BLaER1 treated with 17β-estradiol and CSF1 and Interleukin-3, amounts not matched to agents 10 nM and 100 nM (cell line): ENCODE measurements around the gene SMKR1.
"Not testable (repeated sequence)": the region's sequence is repeated elsewhere in the genome, so short reads cannot be mapped to it uniquely, and the experiment has no call there.

Experiments
- H3K27ac ChIP-seq, 11 experiments: shearing (Covaris generic); formaldehyde crosslinking; 2 replicates each; pipeline ENCODE4 v1.8.1; 2022
- H3K27me3 ChIP-seq, 11 experiments: shearing (Covaris generic); formaldehyde crosslinking; 2 replicates each; pipeline ENCODE4 v1.8.1; 2022
- H3K36me3 ChIP-seq, 11 experiments: shearing (Covaris generic); formaldehyde crosslinking; 2 replicates each; pipeline ENCODE4 v1.8.1; 2022
- H3K4me1 ChIP-seq, 10 experiments: shearing (Covaris generic); formaldehyde crosslinking; 2 replicates each; pipeline ENCODE4 v1.8.1; 2022
- H3K4me2 ChIP-seq, 11 experiments: shearing (Covaris generic); formaldehyde crosslinking; 2 replicates each; pipeline ENCODE4 v1.8.1; 2022
- H3K4me3 ChIP-seq, 10 experiments: shearing (Covaris generic); formaldehyde crosslinking; 2 replicates each; pipeline ENCODE4 v1.8.1; 2022
- H3K9ac ChIP-seq, 11 experiments: shearing (Covaris generic); formaldehyde crosslinking; 2 replicates each; pipeline ENCODE4 v1.8.1; 2022
- H3K9me3 ChIP-seq, 11 experiments: shearing (Covaris generic); formaldehyde crosslinking; replicated peaks in 1 of 11; 2 replicates each; pipeline ENCODE4 v1.8.1; 2022
- H4K20me1 ChIP-seq, 11 experiments: shearing (Covaris generic); formaldehyde crosslinking; 2 replicates each; pipeline ENCODE4 v1.8.1; 2022
- Cebpa-rat ChIP-seq, 11 experiments: shearing (Covaris generic); IDR thresholded peaks; 2 replicates each; pipeline ENCODE4 v1.8.1; 2022

The SMKR1 gene

DNA sequence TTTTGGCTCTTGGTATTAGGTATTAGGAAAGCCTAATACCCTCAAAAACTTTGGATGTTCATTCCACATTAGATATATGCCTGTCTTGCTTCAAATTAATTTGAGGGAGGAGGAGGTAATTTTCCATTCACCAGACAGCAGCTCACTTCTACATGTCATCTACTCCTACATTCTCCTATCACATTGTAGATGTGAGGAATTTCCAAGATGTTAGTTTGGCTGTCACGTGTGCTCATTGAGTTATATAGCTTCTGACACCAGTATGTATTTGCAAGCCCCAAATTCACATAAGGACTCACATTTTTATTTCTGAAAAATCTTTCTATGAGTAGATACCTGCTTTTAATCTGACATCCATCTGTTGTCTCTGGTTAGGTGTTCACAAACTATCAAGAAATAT, 22.5 kb upstream of the SMKR1 start:
- no peak overlapping the region for H3K27ac ChIP-seq
- no peak for TF ChIP-seq Cebpa-rat (IDR thresholded peaks at IDR 0.05)
- no peak overlapping the region for H3K4me2 ChIP-seq
- H3K9ac ChIP-seq, result no peak overlapping the region
- no peak overlapping the region for H3K4me3 ChIP-seq
- H3K4me1 ChIP-seq, result no peaks in the 10 kb centered on the region
- no peaks in the 10 kb centered on the region for H3K27me3 ChIP-seq
- peaks cover 9 to 21% (median 15%) of the 10 kb centered on the region in 11 experiments; a peak in 18 of 22 replicates for H3K9me3 ChIP-seq
- H3K36me3 ChIP-seq, result peaks cover 0 to 5% (median 0%) of the 10 kb centered on the region in 11 experiments; a peak in 2 of 22 replicates
- no peaks in the 10 kb centered on the region for H4K20me1 ChIP-seq

DNA sequence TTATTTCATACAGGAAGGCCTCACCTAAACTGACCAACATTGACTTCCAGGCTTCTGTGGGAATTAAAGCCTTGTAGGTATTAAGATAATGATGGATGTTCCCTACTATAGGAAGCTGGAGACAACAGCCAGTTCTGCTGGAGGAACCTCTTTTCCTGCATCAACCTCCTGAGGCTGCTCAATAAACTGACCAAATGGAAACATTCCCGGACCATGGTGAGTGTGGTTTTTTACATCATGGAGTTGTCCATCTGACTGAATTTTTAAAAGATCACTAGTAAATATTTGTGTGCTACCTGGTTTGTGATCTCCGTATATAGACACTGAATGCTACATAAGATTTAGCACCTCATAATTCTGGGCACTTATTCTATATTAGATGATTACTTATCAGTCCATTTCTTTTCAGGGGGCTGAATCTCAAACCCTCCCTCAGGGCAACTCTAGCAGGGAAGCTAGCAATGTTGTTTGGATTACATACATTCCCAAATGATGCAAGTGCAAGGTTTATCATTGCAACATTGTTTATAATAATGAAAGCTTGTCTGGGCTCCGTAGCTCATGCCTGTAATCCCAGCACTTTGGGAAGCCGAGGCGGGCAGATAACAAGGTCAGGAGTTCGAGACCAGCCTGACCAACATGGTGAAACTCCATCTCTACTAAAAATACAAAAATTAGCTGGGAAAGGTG, 21.5 kb upstream of the SMKR1 start:
- Histone ChIP-seq H4K20me1 (no peaks in the 10 kb centered on the region), H3K4me2 (no peak overlapping the region), H3K27me3 (no peaks in the 10 kb centered on the region), H3K36me3 (peaks cover 0 to 5% (median 0%) of the 10 kb centered on the region in 11 experiments; a peak in 2 of 22 replicates), H3K4me3 (no peak overlapping the region), H3K9me3 (peaks cover 7 to 18% (median 14%) of the 10 kb centered on the region in 11 experiments; a peak in 18 of 22 replicates), H3K4me1 (no peaks in the 10 kb centered on the region), H3K27ac (no peak overlapping the region), H3K9ac (no peak overlapping the region)
- no peak for TF ChIP-seq Cebpa-rat (IDR thresholded peaks at IDR 0.05)

DNA sequence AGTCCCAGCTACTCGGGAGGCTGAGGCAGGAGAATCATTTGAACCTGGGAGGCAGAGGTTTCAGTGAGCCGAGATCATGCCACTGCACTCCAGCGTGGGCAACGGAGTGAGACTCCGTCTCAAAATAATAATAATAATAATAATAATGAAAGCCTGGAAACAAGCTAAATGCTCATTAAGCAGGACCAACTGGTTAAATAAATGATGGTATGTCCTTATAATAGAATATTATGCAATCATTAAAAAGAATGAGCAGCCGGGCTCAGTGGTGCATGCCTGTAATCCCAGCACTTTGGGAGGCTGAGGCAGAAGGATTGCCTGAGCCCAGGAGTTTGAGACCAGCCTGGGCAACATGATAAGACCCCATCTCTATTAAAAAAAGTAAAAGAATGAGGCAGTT, 21.0 kb upstream of the SMKR1 start:
- H3K9me3 ChIP-seq, result peaks cover 2 to 12% (median 9%) of the 10 kb centered on the region in 11 experiments; a peak in 17 of 22 replicates
- H3K9ac ChIP-seq, H3K4me1 ChIP-seq, H4K20me1 ChIP-seq, H3K36me3 ChIP-seq, H3K27me3 ChIP-seq, H3K4me2 ChIP-seq, H3K27ac ChIP-seq, H3K4me3 ChIP-seq: not testable (repeated sequence)
- peak in 1 of 11 experiments; percentile 20; a peak in 1 of 22 replicates for TF ChIP-seq Cebpa-rat (IDR thresholded peaks at IDR 0.05)

DNA sequence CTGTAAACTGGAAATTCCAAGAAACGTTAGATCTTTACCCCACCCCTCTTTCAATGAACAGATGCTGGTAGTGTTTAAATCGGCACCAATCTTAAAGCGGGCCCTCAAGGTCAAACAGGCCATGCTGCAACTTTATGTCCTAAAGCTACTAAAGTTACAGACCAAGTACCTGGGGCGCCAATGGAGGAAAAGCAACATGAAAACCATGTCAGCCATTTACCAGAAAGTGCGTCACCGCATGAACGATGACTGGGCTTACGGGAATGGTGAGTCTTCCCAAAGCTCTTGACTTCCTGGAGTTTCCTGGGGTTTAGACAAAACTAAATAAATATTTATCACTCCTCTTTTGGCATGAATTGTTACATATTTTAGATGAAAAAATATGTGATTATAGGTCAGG, 19.6 kb upstream of the SMKR1 start:
- H3K36me3 ChIP-seq, result peaks cover 0 to 5% (median 0%) of the 10 kb centered on the region in 11 experiments; a peak in 2 of 22 replicates
- H3K4me3 ChIP-seq, result no peak overlapping the region
- H3K4me1 ChIP-seq, result no peaks in the 10 kb centered on the region
- peaks cover 0 to 9% (median 6%) of the 10 kb centered on the region in 11 experiments; a peak in 8 of 22 replicates for H3K9me3 ChIP-seq
- no peak overlapping the region for H3K4me2 ChIP-seq
- TF ChIP-seq Cebpa-rat (IDR thresholded peaks at IDR 0.05), result no peak
- no peaks in the 10 kb centered on the region for H4K20me1 ChIP-seq
- H3K27ac ChIP-seq, result no peak overlapping the region
- no peak overlapping the region for H3K9ac ChIP-seq
- H3K27me3 ChIP-seq, result no peaks in the 10 kb centered on the region

DNA sequence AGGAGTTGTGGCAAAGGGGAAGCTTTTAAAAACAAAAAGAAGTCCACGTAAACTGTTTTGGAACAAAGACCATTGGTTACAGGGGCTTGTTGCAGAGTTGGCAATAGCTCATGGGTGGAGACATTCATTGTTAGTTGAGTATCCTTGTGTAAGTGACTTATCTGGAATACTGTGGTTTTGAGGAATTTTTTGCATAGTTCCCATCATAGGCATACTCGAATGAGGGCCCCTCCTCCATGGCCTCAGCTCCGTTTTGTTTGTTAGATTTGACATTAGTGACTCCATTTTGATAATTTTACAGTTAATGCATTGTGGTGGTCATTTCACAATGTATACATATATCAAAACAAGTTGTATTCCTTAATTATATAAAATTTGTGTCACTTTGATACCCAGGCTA, 12.8 kb upstream of the SMKR1 start:
- Histone ChIP-seq H3K9me3 (no peaks in the 10 kb centered on the region), H3K27ac (no peak overlapping the region), H3K4me1 (peaks cover 0 to 13% (median 0%) of the 10 kb centered on the region in 10 experiments; a peak in 4 of 20 replicates), H4K20me1 (no peaks in the 10 kb centered on the region), H3K27me3 (no peaks in the 10 kb centered on the region), H3K9ac (no peak overlapping the region), H3K4me3 (no peak overlapping the region), H3K4me2 (no peak overlapping the region), H3K36me3 (no peaks in the 10 kb centered on the region)
- TF ChIP-seq Cebpa-rat (IDR thresholded peaks at IDR 0.05), result no peak

DNA sequence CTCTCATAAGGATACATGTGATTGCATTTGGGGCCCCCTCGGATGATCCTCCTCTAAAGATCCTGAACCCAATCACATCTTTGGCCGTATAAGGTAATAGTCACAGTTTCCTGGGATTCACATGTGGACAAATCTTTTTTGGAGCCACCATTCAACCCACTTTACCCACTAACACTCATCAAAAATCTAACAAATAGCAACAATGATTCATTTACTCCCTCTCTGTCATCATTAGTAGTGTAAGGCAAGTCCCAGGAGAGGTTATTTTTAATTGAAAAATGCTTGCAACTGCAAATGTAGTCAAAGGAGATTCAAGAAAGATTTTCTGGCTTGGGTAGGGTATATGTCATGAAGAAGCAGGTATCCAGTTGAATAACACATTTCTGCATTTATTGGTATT, 9.9 kb upstream of the SMKR1 start:
- Histone ChIP-seq H3K4me3 (no peak overlapping the region), H3K27ac (peak overlapping the region in 1 of 11 experiments; percentile 20; a peak in 1 of 22 replicates), H3K9ac (no peak overlapping the region), H3K4me2 (no peak overlapping the region), H3K9me3 (no peaks in the 10 kb centered on the region), H3K36me3 (no peaks in the 10 kb centered on the region), H3K27me3 (no peaks in the 10 kb centered on the region), H3K4me1 (peaks cover 0 to 33% (median 0%) of the 10 kb centered on the region in 10 experiments; a peak in 7 of 20 replicates), H4K20me1 (no peaks in the 10 kb centered on the region)
- no peak for TF ChIP-seq Cebpa-rat (IDR thresholded peaks at IDR 0.05)

DNA sequence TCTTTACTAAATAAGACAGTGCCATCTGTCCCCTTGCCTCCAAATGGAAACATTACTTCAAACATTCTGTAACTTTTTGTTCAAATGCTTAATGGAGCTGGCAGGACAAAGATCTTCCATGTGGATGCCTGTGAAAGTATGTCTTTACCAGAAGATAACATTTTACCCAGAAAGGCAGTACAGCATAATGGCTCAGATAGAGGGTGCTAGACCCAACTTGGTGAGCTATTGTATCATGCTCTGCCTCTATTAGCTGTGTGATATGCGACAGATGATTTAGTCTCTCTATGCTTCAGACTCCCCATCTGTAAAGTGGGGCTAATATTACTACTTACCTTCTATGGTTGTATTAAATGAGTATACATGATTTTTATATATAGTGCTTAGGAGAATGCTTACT, 8.8 kb upstream of the SMKR1 start:
- H3K4me1 ChIP-seq, result peaks cover 0 to 33% (median 0%) of the 10 kb centered on the region in 10 experiments; a peak in 7 of 20 replicates
- H3K4me3 ChIP-seq, result no peak overlapping the region
- H3K9me3 ChIP-seq, result no peaks in the 10 kb centered on the region
- H3K36me3 ChIP-seq, result no peaks in the 10 kb centered on the region
- no peak overlapping the region; a peak in 1 of 22 replicates for H3K9ac ChIP-seq
- no peaks in the 10 kb centered on the region for H4K20me1 ChIP-seq
- no peak for TF ChIP-seq Cebpa-rat (IDR thresholded peaks at IDR 0.05)
- peak overlapping the region in 2 of 11 experiments; percentile 8 to 45; a peak in 2 of 22 replicates for H3K4me2 ChIP-seq
- H3K27ac ChIP-seq, result peak overlapping the region in 3 of 11 experiments; percentile 32 to 37 (median 35); a peak in 4 of 22 replicates
- H3K27me3 ChIP-seq, result no peaks in the 10 kb centered on the region

DNA sequence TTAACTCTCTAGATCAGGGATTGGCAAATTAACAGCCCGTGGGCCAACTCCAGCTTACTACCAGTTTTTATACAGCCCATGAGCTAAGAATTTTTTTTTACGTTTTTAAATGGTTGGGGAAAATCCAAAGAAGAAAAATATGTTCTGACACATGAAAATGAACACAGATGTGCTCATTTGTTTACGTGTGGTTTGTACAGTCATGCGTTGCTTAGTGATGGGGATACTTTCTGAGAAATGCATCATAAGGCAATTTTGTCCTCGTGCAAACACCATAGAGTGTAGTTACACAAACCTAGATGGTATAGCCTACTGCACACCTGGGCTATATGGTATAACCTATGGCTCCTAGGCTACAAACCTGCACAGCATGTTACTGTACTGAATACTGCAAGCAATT, 8.3 kb upstream of the SMKR1 start:
- Histone ChIP-seq H3K9ac (no peak overlapping the region), H3K4me2 (peak overlapping the region in 2 of 11 experiments; percentile 23 to 45; a peak in 2 of 22 replicates), H3K27ac (peak overlapping the region in 2 of 11 experiments; percentile 32 to 35; a peak in 3 of 22 replicates), H3K27me3 (no peaks in the 10 kb centered on the region), H3K4me1 (peaks cover 0 to 33% (median 0%) of the 10 kb centered on the region in 10 experiments; a peak in 7 of 20 replicates), H3K9me3 (no peaks in the 10 kb centered on the region), H4K20me1 (no peaks in the 10 kb centered on the region), H3K36me3 (no peaks in the 10 kb centered on the region), H3K4me3 (no peak overlapping the region)
- TF ChIP-seq Cebpa-rat (IDR thresholded peaks at IDR 0.05), result no peak

DNA sequence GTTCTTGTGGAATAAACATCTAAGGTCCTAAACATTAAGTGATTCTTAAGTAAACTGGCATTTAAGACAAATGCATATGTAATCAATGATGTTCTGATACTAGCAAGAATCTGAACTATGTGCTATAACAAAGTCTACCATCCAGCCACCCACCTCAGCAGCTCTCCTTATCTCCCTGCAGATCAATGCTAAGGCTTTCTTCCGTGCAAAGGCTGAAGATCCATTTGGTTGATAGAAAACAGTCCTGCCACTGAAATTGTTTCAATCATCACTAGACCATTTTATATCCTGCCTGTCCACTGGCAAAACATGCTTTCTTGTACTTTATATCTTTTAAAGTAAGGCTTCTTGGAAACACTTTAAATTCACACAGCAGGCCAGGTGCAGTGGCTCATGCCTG, 6.3 kb upstream of the SMKR1 start:
- Histone ChIP-seq H3K36me3 (no peaks in the 10 kb centered on the region), H3K4me2 (peak overlapping the region in 3 of 11 experiments; percentile 48 to 73 (median 57); a peak in 5 of 22 replicates), H3K9ac (peak overlapping the region in 1 of 11 experiments; percentile 20; a peak in 2 of 22 replicates), H3K27ac (peak overlapping the region in 3 of 11 experiments; percentile 42 to 51 (median 43); a peak in 4 of 22 replicates), H3K4me3 (no peak overlapping the region), H3K9me3 (no peaks in the 10 kb centered on the region), H3K27me3 (no peaks in the 10 kb centered on the region), H4K20me1 (no peaks in the 10 kb centered on the region), H3K4me1 (peaks cover 0 to 33% (median 11%) of the 10 kb centered on the region in 10 experiments; a peak in 13 of 20 replicates)
- no peak for TF ChIP-seq Cebpa-rat (IDR thresholded peaks at IDR 0.05)
